GM23338 (cell line): ENCODE results near the gene FAM43A. TPM values are rescaled to one million over a fixed set of nuclear protein-coding genes. Genes with fewer than 3 reads are reported as not detected.

Experiments used
- ATAC-seq: fragments of 200-7000 bp; cut with Tn5 transposase; 3 replicates; pipeline ENCODE4 v1.9.1; 2020
- DNase-seq: peaks from one replicate; pipeline ENCODE4 v3.0.0-alpha.2; 2015; ENCODE audit warnings: low spot score
- H2AFZ ChIP-seq: fragments of 200-600 bp; sonication (generic); 2 replicates; pipeline ENCODE4 v1.8.0; 2016; ENCODE audit warnings: antibody characterized with exemption, mild to moderate bottlenecking, moderate library complexity
- H3F3A ChIP-seq: fragments of 200-600 bp; sonication (generic); replicated peaks from 2 replicates; pipeline ENCODE4 v1.8.0; 2017; ENCODE audit warnings: antibody characterized with exemption, mixed run types, low read depth
- H3K27ac ChIP-seq: fragments of 200-600 bp; sonication (generic); 2 replicates; pipeline ENCODE4 v1.6.1; 2016; ENCODE audit warnings: low read depth
- H3K27me3 ChIP-seq: fragments of 200-600 bp; sonication (generic); 2 replicates; pipeline ENCODE4 v1.8.0; 2016; ENCODE audit warnings: mild to moderate bottlenecking, mixed run types, moderate library complexity; ENCODE audit not compliant: insufficient read depth
- H3K36me3 ChIP-seq: fragments of 200-600 bp; sonication (generic); 2 replicates; pipeline ENCODE4 v1.8.0; 2016; ENCODE audit warnings: mild to moderate bottlenecking; ENCODE audit not compliant: insufficient read depth
- H3K4me1 ChIP-seq: fragments of 200-600 bp; sonication (generic); 2 replicates; pipeline ENCODE4 v1.8.0; 2016; ENCODE audit warnings: mild to moderate bottlenecking, moderate library complexity; ENCODE audit not compliant: insufficient read depth
- H3K4me2 ChIP-seq: fragments of 200-600 bp; sonication (generic); 2 replicates; pipeline ENCODE4 v1.7.1; 2017; ENCODE audit warnings: mixed run types
- H3K4me3 ChIP-seq: fragments of 200-600 bp; sonication (generic); 2 replicates; pipeline ENCODE4 v1.6.1; 2016; ENCODE audit warnings: mixed run types
- H3K79me2 ChIP-seq: fragments of 200-600 bp; sonication (generic); replicated peaks from 2 replicates; pipeline ENCODE4 v1.8.0; 2017; ENCODE audit warnings: mild to moderate bottlenecking; ENCODE audit not compliant: insufficient read depth
- H3K9me2 ChIP-seq: fragments of 200-600 bp; sonication (generic); 2 replicates; pipeline ENCODE4 v1.8.0; 2017; ENCODE audit not compliant: insufficient read depth
- H4K20me1 ChIP-seq: fragments of 200-600 bp; sonication (generic); replicated peaks from 2 replicates; pipeline ENCODE4 v1.8.0; 2017; ENCODE audit warnings: mild to moderate bottlenecking; ENCODE audit not compliant: insufficient read depth
- H3K27ac Mint-ChIP-seq: 2 replicates; pipeline ENCODE4 v1.8.0; 2020; ENCODE audit warnings: inconsistent platforms, mild to moderate bottlenecking, moderate library complexity, mixed read lengths
- H3K27me3 Mint-ChIP-seq: 3 replicates; pipeline ENCODE4 v1.8.0; 2022; ENCODE audit warnings: low read depth, mild to moderate bottlenecking, moderate library complexity, mixed read lengths, inconsistent platforms; ENCODE audit not compliant: insufficient read depth, poor library complexity
- H3K36me3 Mint-ChIP-seq: 3 replicates; pipeline ENCODE4 v1.8.0; 2021; ENCODE audit warnings: low read depth, mild to moderate bottlenecking, inconsistent platforms, moderate library complexity, mixed read lengths
- H3K4me1 Mint-ChIP-seq: 3 replicates; pipeline ENCODE4 v1.8.0; 2020; ENCODE audit warnings: mild to moderate bottlenecking, inconsistent platforms, mixed read lengths
- H3K4me3 Mint-ChIP-seq: 3 replicates; pipeline ENCODE4 v1.8.0; 2021; ENCODE audit warnings: moderate library complexity, mild to moderate bottlenecking, inconsistent platforms, mixed read lengths
- H3K9me3 Mint-ChIP-seq: 3 replicates; pipeline ENCODE4 v1.8.0; 2020; ENCODE audit warnings: moderate library complexity, mild to moderate bottlenecking, inconsistent platforms, mixed read lengths
- CREB1 ChIP-seq: fragments of 250-450 bp; sonication (Bioruptor Pico); IDR thresholded peaks from 2 replicates; pipeline ENCODE4 v1.5.0; 2020; ENCODE audit warnings: low read depth, mild to moderate bottlenecking, moderate library complexity
- EZH2 ChIP-seq: fragments of 200-600 bp; sonication (generic); IDR thresholded peaks from one replicate; pipeline ENCODE4 v1.8.0; 2017; ENCODE audit warnings: antibody characterized with exemption, mild to moderate bottlenecking, low read depth; ENCODE audit not compliant: unreplicated experiment
- EZH2phosphoT487 ChIP-seq: fragments of 200-600 bp; sonication (generic); IDR thresholded peaks from one replicate; pipeline ENCODE4 v1.8.1; 2018; ENCODE audit warnings: antibody characterized with exemption; ENCODE audit not compliant: unreplicated experiment
- JUNB ChIP-seq: IDR thresholded peaks from one replicate; pipeline ENCODE4 v1.6.1; 2016; ENCODE audit warnings: antibody characterized with exemption; ENCODE audit not compliant: unreplicated experiment
- NANOG ChIP-seq: IDR thresholded peaks from 2 replicates; pipeline ENCODE4 v1.6.1; 2016; ENCODE audit warnings: antibody characterized with exemption, borderline replicate concordance
- POLR2AphosphoS5 ChIP-seq: IDR thresholded peaks from 2 replicates; pipeline ENCODE4 v1.6.1; 2016; ENCODE audit warnings: antibody characterized with exemption, low read depth
- STAT1 ChIP-seq: IDR thresholded peaks from one replicate; pipeline ENCODE4 v1.6.1; 2016; ENCODE audit warnings: antibody characterized with exemption; ENCODE audit not compliant: unreplicated experiment
- ZNF114 ChIP-seq: fragments of 250-450 bp; sonication (Bioruptor Pico); IDR thresholded peaks from 2 replicates; pipeline ENCODE4 v1.5.0; 2020; ENCODE audit warnings: mild to moderate bottlenecking, moderate library complexity
- ZNF331 ChIP-seq: fragments of 250-450 bp; sonication (Bioruptor Pico); IDR thresholded peaks from 2 replicates; pipeline ENCODE4 v1.5.0; 2020; ENCODE audit warnings: low read depth, mild to moderate bottlenecking, moderate library complexity
- polyA plus RNA-seq: library from polyadenylated mRNA; unstranded; fragments of >200 nt; fragmentation: Nextera tagmentation; extraction: Ambion mirVana; gene quantifications from 2 replicates; pipeline ENCODE4 v1.2.1, GENCODE V29; 2016
- total RNA-seq: library from RNA; depleted of rRNA; stranded (reverse); fragments of >200 nt; shearing (Covaris generic); gene quantifications from 2 replicates; pipeline ENCODE4 v1.2.3, GENCODE V29; 2014
- TF ChIP-seq, protein P1 (sequence below): IDR thresholded peaks from 2 replicates; pipeline ENCODE4 v1.6.1; 2016; ENCODE audit warnings: antibody characterized with exemption
- TF ChIP-seq, protein P2 (sequence below): fragments of 250-450 bp; sonication (Bioruptor Pico); IDR thresholded peaks from 2 replicates; pipeline ENCODE4 v1.5.0; 2020; ENCODE audit warnings: mild to moderate bottlenecking, moderate library complexity
- TF ChIP-seq, protein P3 (sequence below), 2 experiments: fragments of 200-600 bp in 1 of 2; sonication (generic) in 1 of 2; conservative IDR thresholded peaks; 2 replicates each; pipeline versions ENCODE4 v1.5.1 to v1.6.1; 2016 to 2017; ENCODE audit warnings: antibody characterized with exemption in 2 of 2, low read depth in 2 of 2, mild to moderate bottlenecking in 2 of 2, moderate library complexity in 1 of 2
- TF ChIP-seq, protein P4 (sequence below): IDR thresholded peaks from one replicate; pipeline ENCODE4 v1.6.1; 2018; ENCODE audit warnings: antibody characterized with exemption; ENCODE audit not compliant: unreplicated experiment

The FAM43A gene
- total and polyA plus RNA-seq, 2 experiments from 2014 or later, result 2.4 to 6.4 TPM

DNA sequence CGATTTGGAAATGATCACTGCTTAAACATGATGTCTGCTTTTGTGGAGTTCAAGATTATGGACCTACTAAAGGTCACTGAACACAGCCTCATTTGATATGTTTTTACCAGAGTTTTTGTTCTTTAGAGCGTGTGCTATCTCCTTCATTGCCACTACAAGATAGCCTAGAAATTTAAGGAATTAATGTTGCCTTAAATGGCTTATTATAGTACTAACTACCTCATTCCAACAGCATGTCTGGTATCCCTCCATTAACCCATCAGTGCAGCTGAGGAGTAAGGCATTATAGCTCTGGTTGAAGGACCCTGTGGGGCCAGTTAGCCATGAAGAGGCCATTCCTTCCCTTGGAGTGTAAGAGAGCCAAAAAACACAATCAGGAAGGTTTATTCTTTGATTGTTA, 2.3 kb upstream of the FAM43A start:
- Histone ChIP-seq H2AFZ (no peak overlapping the region), H3K27ac (no peak overlapping the region), H3K79me2 (no peaks in the 10 kb centered on the region), H3K4me2 (no peak overlapping the region), H4K20me1 (no peaks in the 10 kb centered on the region; the same call in 1 of the 2 replicates), H3K9me2 (no peaks in the 10 kb centered on the region), H3K4me3 (no peak overlapping the region), H3F3A (no peaks in the 10 kb centered on the region; the same call in 1 of the 2 replicates), H3K4me1 (no peaks in the 10 kb centered on the region; the same call in 1 of the 2 replicates), H3K27me3 (peaks cover 43% of the 10 kb centered on the region), H3K36me3 (no peaks in the 10 kb centered on the region)
- no peak overlapping the region for H3K27ac Mint-ChIP-seq
- no peak for DNase-seq
- no peaks in the 10 kb centered on the region for H3K9me3 Mint-ChIP-seq
- ATAC-seq, result no peak
- H3K4me3 Mint-ChIP-seq, result no peak overlapping the region; the same call in 2 of the 3 replicates
- no peaks in the 10 kb centered on the region for H3K36me3 Mint-ChIP-seq
- H3K27me3 Mint-ChIP-seq, result peaks cover 29% of the 10 kb centered on the region
- peaks cover 12% of the 10 kb centered on the region for H3K4me1 Mint-ChIP-seq
- TF ChIP-seq ZNF331 (CRISPR knock-in tag) (no peak), ZNF114 (no peak), JUNB (no peak), STAT1 (no peak), NANOG (no peak), EZH2 (no peak), POLR2AphosphoS5 (no peak), CREB1 (CRISPR knock-in tag) (no peak), EZH2phosphoT487 (no peak)
- TF ChIP-seq, protein P1, sequence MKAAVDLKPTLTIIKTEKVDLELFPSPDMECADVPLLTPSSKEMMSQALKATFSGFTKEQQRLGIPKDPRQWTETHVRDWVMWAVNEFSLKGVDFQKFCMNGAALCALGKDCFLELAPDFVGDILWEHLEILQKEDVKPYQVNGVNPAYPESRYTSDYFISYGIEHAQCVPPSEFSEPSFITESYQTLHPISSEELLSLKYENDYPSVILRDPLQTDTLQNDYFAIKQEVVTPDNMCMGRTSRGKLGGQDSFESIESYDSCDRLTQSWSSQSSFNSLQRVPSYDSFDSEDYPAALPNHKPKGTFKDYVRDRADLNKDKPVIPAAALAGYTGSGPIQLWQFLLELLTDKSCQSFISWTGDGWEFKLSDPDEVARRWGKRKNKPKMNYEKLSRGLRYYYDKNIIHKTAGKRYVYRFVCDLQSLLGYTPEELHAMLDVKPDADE, result no peak
- TF ChIP-seq, protein P2, sequence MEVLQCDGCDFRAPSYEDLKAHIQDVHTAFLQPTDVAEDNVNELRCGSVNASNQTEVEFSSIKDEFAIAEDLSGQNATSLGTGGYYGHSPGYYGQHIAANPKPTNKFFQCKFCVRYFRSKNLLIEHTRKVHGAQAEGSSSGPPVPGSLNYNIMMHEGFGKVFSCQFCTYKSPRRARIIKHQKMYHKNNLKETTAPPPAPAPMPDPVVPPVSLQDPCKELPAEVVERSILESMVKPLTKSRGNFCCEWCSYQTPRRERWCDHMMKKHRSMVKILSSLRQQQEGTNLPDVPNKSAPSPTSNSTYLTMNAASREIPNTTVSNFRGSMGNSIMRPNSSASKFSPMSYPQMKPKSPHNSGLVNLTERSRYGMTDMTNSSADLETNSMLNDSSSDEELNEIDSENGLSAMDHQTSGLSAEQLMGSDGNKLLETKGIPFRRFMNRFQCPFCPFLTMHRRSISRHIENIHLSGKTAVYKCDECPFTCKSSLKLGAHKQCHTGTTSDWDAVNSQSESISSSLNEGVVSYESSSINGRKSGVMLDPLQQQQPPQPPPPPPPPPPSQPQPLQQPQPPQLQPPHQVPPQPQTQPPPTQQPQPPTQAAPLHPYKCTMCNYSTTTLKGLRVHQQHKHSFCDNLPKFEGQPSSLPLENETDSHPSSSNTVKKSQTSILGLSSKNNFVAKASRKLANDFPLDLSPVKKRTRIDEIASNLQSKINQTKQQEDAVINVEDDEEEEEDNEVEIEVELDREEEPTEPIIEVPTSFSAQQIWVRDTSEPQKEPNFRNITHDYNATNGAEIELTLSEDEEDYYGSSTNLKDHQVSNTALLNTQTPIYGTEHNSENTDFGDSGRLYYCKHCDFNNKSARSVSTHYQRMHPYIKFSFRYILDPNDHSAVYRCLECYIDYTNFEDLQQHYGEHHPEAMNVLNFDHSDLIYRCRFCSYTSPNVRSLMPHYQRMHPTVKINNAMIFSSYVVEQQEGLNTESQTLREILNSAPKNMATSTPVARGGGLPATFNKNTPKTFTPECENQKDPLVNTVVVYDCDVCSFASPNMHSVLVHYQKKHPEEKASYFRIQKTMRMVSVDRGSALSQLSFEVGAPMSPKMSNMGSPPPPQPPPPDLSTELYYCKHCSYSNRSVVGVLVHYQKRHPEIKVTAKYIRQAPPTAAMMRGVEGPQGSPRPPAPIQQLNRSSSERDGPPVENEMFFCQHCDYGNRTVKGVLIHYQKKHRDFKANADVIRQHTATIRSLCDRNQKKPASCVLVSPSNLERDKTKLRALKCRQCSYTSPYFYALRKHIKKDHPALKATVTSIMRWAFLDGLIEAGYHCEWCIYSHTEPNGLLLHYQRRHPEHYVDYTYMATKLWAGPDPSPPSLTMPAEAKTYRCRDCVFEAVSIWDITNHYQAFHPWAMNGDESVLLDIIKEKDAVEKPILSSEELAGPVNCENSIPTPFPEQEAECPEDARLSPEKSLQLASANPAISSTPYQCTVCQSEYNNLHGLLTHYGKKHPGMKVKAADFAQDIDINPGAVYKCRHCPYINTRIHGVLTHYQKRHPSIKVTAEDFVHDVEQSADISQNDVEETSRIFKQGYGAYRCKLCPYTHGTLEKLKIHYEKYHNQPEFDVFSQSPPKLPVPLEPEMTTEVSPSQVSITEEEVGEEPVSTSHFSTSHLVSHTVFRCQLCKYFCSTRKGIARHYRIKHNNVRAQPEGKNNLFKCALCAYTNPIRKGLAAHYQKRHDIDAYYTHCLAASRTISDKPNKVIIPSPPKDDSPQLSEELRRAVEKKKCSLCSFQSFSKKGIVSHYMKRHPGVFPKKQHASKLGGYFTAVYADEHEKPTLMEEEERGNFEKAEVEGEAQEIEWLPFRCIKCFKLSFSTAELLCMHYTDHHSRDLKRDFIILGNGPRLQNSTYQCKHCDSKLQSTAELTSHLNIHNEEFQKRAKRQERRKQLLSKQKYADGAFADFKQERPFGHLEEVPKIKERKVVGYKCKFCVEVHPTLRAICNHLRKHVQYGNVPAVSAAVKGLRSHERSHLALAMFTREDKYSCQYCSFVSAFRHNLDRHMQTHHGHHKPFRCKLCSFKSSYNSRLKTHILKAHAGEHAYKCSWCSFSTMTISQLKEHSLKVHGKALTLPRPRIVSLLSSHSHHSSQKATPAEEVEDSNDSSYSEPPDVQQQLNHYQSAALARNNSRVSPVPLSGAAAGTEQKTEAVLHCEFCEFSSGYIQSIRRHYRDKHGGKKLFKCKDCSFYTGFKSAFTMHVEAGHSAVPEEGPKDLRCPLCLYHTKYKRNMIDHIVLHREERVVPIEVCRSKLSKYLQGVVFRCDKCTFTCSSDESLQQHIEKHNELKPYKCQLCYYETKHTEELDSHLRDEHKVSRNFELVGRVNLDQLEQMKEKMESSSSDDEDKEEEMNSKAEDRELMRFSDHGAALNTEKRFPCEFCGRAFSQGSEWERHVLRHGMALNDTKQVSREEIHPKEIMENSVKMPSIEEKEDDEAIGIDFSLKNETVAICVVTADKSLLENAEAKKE (CRISPR knock-in tag), result no peak
- TF ChIP-seq, protein P3, sequence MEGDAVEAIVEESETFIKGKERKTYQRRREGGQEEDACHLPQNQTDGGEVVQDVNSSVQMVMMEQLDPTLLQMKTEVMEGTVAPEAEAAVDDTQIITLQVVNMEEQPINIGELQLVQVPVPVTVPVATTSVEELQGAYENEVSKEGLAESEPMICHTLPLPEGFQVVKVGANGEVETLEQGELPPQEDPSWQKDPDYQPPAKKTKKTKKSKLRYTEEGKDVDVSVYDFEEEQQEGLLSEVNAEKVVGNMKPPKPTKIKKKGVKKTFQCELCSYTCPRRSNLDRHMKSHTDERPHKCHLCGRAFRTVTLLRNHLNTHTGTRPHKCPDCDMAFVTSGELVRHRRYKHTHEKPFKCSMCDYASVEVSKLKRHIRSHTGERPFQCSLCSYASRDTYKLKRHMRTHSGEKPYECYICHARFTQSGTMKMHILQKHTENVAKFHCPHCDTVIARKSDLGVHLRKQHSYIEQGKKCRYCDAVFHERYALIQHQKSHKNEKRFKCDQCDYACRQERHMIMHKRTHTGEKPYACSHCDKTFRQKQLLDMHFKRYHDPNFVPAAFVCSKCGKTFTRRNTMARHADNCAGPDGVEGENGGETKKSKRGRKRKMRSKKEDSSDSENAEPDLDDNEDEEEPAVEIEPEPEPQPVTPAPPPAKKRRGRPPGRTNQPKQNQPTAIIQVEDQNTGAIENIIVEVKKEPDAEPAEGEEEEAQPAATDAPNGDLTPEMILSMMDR (conservative IDR thresholded peaks at IDR 0.05; ENCODE audit: low read depth in 2 of 2), result no peak
- TF ChIP-seq, protein P4, sequence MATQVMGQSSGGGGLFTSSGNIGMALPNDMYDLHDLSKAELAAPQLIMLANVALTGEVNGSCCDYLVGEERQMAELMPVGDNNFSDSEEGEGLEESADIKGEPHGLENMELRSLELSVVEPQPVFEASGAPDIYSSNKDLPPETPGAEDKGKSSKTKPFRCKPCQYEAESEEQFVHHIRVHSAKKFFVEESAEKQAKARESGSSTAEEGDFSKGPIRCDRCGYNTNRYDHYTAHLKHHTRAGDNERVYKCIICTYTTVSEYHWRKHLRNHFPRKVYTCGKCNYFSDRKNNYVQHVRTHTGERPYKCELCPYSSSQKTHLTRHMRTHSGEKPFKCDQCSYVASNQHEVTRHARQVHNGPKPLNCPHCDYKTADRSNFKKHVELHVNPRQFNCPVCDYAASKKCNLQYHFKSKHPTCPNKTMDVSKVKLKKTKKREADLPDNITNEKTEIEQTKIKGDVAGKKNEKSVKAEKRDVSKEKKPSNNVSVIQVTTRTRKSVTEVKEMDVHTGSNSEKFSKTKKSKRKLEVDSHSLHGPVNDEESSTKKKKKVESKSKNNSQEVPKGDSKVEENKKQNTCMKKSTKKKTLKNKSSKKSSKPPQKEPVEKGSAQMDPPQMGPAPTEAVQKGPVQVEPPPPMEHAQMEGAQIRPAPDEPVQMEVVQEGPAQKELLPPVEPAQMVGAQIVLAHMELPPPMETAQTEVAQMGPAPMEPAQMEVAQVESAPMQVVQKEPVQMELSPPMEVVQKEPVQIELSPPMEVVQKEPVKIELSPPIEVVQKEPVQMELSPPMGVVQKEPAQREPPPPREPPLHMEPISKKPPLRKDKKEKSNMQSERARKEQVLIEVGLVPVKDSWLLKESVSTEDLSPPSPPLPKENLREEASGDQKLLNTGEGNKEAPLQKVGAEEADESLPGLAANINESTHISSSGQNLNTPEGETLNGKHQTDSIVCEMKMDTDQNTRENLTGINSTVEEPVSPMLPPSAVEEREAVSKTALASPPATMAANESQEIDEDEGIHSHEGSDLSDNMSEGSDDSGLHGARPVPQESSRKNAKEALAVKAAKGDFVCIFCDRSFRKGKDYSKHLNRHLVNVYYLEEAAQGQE, result no peak
